GM18907 (cell line): ENCODE data around the gene VSTM5.

Source experiments
- ATAC-seq: cut with Tn5 transposase; IDR thresholded peaks from one replicate; pipeline ENCODE4 v1.9.1; 2021; ENCODE audit warnings: mild to moderate bottlenecking, moderate library complexity; ENCODE audit not compliant: unreplicated experiment

The VSTM5 gene

GRCh38 chr11:93843906-93844305 lies 6.5 kb downstream of the VSTM5 start:
- ATAC-seq: no peak

- no peak for ATAC-seq
Measured at GRCh38 chr11:93842461-93842860, 8.0 kb downstream of the VSTM5 start.

DNA sequence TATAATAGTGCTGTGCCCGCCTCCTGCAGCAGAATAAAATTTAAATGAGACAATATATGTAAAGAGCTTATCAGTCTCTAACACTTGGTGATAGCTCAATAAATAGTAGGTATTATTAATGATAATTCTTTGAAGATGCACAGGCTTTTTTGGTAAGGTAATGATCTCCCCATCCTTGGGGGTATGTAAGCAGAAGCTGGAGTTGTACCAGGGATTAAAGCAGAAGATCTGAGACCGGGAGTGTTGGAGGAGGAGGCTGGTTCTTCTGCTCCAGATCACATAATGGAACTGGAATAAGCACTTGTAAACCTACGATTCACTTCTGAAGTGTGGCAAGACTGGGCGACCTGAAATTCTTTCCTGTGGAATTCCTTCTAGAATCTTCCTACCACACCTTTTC lies 8.4 kb downstream of the VSTM5 start:
- no peak for ATAC-seq

DNA sequence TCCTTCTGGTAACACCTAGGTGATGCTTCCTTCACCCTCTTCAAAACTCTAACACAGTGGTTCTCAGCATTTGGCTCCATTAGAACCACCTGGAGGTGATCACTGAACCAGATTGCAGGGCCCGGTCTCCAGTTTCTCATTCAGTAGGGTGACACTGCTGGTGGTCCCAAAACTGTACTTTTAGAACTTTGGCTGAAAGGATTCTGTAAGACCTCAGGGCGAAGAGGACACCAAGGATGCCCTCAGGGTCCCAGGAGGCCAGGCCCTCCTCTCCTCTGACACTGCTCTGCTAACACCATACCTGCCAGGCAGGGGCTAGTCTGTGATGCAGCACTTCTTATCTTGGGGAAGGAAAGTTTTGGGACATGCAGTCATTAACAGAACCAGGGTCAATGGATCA lies 9.0 kb downstream of the VSTM5 start:
- no peak for ATAC-seq

DNA sequence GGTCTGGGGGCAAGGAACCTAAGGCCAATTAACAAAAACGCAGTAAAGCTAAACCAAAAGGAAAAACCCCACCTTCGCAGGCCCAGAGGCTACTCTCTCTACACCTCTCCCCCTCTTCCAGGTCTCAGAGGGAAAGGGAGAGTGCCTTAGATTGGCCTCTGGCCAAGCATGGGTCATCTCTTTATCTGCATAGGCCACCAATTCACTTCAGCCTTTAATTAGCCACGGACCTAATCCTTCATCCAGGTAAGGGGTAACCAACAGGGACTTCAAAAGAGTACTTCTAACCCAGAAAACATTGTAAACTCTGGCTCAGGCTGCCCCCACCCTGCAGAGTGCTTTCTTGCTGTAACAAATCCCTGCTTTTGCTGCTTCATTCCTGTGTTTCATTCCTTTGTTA lies 9.4 kb downstream of the VSTM5 start:
- no peak for ATAC-seq

GRCh38 chr11:93840180-93840579 lies 10.2 kb downstream of the VSTM5 start:
- no peak for ATAC-seq

- ATAC-seq: no peak
Measured at GRCh38 chr11:93838967-93839366, 11.5 kb downstream of the VSTM5 start.

DNA sequence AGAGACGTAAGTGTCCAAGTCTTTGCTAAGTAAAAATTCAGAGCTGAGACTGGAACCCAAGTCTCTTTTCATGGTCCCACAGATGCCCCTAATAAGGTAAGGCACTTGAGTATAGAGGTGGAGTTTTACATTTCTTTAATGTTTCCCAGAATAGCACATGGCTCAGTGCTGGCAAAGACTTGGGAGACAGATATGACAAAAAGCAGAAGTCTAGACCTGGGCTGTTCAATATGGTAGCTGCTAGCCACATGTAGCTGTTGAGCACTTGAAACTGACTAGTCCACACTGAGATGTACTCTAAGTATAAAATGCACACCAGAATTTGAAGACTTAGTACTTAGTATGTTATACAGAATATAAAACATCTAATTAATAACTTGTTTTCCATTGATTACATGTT lies 17.6 kb downstream of the VSTM5 start:
- ATAC-seq: no peak

GRCh38 chr11:93831343-93832127 lies 18.9 kb downstream of the VSTM5 start:
- no peak for ATAC-seq

DNA sequence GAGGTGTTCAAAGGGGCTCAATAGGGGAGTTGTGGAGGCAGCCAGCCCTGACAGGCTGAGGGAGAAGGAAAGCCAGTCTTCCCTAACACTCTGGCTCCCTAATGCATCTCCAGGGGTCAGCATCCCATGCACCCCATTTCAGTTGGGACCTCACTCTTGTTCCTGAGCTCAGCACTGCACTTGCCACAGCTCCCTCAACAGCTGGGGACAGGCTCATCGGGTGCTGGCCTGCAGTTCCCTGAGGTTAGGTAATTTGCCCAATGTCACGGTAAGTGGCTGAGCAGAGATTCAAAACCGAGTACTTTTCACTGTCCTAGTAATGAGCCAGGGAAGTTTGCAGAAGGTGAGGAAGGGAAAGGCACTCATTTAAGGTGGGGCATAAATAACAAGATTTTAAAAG lies 20.8 kb downstream of the VSTM5 start:
- no peak for ATAC-seq

DNA sequence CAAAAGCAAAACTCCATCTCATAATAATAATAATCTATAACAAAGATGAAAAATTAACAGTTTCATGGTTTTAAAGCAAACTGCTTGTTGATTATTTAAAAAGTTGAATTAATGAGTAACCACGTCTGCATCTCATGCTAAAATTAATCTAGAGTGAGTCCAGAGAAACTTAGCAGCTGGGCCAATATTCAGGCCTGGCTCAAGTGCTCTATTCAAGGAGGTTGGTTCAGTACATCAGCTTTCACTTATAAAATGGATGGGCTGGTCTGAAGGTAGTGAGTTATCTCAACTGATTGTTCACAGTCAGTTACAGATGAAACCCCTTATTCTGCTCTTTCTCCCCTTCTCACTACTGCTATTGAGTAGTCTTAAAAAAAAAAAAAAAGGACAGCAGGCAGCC lies 23.1 kb downstream of the VSTM5 start:
- ATAC-seq: no peak

GRCh38 chr11:93823210-93823609 lies 27.2 kb downstream of the VSTM5 start:
- no peak for ATAC-seq

DNA sequence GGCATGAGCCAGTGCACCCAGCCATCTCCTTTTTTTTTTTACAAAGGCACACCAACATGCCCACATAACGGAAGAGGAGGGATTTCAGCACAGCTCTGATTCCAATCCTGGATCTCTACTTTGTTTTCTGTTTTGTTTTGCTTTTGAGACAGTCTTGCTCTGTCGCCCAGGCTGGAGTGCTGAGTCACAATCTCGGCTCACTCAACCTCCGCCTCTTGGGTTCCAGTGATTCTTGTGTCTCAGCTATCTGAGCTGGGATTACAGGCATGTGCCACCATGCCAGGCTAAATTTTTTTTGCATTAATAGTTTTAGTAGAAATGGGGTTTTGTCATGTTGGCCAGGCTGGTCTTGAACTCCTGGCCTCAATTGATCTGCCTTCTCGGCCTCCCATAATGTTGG lies 28.1 kb downstream of the VSTM5 start:
- ATAC-seq: no peak

DNA sequence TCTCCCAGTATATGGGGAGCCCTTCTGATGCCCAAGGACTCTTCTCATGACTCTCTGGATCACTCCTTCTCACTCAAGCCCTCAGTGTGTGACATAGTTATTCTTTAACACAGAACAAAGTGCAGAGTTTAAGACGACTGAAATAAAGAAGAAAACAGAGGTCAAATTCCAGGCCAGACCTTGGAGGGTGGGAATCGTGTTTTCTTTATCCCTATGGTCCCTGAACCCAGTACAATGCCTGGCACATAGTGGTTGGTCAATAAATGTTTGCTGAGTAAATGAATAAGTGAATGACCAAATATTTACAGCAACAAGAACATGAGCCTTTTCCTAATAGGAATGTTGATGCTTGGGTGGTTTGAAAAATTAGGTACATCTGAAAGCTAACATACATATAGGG lies 28.8 kb downstream of the VSTM5 start:
- no peak for ATAC-seq

GRCh38 chr11:93820847-93821246 lies 29.6 kb downstream of the VSTM5 start:
- no peak for ATAC-seq

DNA sequence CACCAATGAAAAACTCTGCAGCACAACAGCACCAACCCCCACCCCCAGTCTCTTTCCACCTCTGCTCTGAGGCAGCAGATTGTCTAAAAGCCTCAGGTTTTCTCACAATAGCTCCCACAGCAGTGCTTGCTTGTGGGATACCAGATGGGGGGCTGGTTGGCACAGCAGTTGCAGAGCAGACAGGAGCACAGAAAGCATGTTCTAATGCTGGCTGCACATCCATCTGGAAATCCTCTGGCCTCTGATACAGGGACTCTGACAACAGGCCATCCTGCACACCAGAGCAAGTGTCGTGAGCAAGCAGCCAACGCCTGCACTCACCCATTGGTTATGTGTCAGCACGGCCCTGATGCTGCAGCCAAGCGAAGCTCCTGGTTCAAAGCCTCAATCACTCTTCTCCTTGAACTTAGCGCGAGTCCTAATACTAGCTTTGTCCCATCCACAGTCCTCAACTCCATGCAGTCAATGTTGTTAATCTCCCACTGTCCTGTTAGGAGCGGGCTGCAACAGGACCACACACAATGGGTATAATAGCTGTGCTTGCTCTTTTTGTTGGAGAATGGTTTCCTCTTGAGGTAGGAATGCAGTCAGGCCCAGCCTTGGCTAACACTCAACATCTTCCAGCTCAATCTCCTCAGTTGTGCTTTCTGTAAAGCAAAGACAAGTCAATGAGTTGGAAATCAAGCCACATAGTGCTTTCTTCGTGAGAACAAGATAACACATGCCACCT lies 30.3 kb downstream of the VSTM5 start:
- ATAC-seq: no peak

GRCh38 chr11:93817426-93818348 lies 32.7 kb downstream of the VSTM5 start:
- ATAC-seq: no peak

GRCh38 chr11:93814966-93815633 lies 35.3 kb downstream of the VSTM5 start:
- no peak for ATAC-seq

- ATAC-seq: no peak
Measured at GRCh38 chr11:93813974-93814373, 36.4 kb downstream of the VSTM5 start.

DNA sequence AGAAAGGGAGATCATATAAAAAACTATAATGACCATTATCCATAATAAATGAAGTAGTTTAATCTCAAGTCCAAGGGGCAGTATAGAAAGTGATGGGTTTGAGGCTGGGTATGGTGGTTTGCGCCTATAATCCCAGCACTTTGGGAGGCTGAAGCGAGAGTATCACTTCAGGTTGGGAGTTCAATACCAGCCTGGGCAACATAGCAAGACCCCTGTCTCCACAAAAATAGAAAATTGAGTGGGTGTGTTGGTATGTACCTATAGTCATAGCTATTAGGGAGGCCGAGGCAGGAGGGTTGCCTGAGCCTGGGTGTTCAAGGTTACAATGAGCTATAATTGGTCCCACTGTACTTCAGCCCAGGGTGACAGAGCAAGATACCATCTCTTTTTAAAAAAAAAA lies 42.4 kb downstream of the VSTM5 start:
- ATAC-seq: no peak

GRCh38 chr11:93804879-93805278 lies 45.5 kb downstream of the VSTM5 start:
- no peak for ATAC-seq
